ENCODE data around the gene BRINP3. TPM values are rescaled to one million over a fixed set of nuclear protein-coding genes. Genes with fewer than 3 reads are reported as not detected.

BRINP3 gene
- total and polyA plus RNA-seq, 2 donors (not counting 3 experiments of a cell fraction or from before 2014, with no cell fraction given) = not detected

DNA sequence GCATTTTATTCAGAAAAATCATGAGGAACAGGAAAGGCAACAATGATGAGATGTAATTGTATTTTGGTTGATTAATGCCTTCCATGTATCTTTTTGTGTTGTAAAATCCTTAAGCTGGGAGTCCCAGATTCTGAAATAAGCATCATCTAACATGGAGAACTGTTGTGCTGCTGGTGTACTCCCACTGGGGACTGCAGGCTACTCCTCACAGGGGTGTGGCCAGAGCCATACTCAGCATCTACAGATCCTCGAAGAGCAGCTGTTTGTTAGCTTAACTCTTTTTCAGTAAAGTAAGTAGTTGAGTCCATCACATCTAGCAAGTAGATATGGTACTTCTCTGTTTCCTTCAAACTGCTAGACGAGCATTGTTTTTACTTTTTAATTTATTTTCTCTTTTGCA, 358.0 kb downstream of the BRINP3 start:
- FAIRE-seq (no peak), DNase-seq (ENCODE audit: low read depth, low spot score) (no peak)
- Histone ChIP-seq H3K4me3 (replicated peaks in 1 of 3; ENCODE audit: insufficient read depth in 1 of 3, low read depth in 1 of 3, low read length in 3 of 3) (no peak overlapping the region), H3K4me1 (ENCODE audit: control insufficient read depth, extremely low read depth, insufficient read depth, low read length) (no peaks in the 10 kb centered on the region), H3K4me2 (ENCODE audit: insufficient read depth, low read length) (no peak overlapping the region), H4K20me1 (replicated peaks; ENCODE audit: control insufficient read depth, extremely low read depth, insufficient read depth, low read length) (no peaks in the 10 kb centered on the region), H3K9me1 (replicated peaks; ENCODE audit: control insufficient read depth, extremely low read depth, insufficient read depth, low read length) (no peaks in the 10 kb centered on the region), H3K27me3 (ENCODE audit: control insufficient read depth in 2 of 2, insufficient read depth in 2 of 2, low read length in 2 of 2) (no peaks in the 10 kb centered on the region), H3K27ac (ENCODE audit: insufficient read depth, low read depth, low read length) (no peak overlapping the region), H3K9ac (replicated peaks; ENCODE audit: extremely low read depth, insufficient read depth, low read length) (no peak overlapping the region), H3K36me3 (ENCODE audit: control insufficient read depth in 2 of 2, extremely low read depth in 1 of 2, insufficient read depth in 2 of 2, low read length in 2 of 2) (no peaks in the 10 kb centered on the region), H3K79me2 (ENCODE audit: control insufficient read depth, insufficient read depth, low read length) (no peaks in the 10 kb centered on the region), H2AFZ (ENCODE audit: low read depth, low read length) (no peak overlapping the region), H3K9me3 (replicated peaks; ENCODE audit: control insufficient read depth, insufficient read depth, low read length) (no peaks in the 10 kb centered on the region)
- TF ChIP-seq, protein P1, sequence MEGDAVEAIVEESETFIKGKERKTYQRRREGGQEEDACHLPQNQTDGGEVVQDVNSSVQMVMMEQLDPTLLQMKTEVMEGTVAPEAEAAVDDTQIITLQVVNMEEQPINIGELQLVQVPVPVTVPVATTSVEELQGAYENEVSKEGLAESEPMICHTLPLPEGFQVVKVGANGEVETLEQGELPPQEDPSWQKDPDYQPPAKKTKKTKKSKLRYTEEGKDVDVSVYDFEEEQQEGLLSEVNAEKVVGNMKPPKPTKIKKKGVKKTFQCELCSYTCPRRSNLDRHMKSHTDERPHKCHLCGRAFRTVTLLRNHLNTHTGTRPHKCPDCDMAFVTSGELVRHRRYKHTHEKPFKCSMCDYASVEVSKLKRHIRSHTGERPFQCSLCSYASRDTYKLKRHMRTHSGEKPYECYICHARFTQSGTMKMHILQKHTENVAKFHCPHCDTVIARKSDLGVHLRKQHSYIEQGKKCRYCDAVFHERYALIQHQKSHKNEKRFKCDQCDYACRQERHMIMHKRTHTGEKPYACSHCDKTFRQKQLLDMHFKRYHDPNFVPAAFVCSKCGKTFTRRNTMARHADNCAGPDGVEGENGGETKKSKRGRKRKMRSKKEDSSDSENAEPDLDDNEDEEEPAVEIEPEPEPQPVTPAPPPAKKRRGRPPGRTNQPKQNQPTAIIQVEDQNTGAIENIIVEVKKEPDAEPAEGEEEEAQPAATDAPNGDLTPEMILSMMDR (IDR thresholded peaks at IDR 0.05; ENCODE audit: extremely low read depth in 1 of 2, insufficient read depth in 1 of 2, low read depth in 1 of 2, low read length in 2 of 2) = no peak
- ChIA-PET CTCF (no interaction called here), POLR2A (no interaction called here)
- dilution Hi-C loops (cut with MboI; ENCODE audit: extremely low pct_ligation_motif_present, low sequenced_read_pairs) = no loop called here
- BruUV-seq (replicated peaks) = no TSS peak
- intact Hi-C loops (cut with micrococcal nuclease) = no loop called here

DNA sequence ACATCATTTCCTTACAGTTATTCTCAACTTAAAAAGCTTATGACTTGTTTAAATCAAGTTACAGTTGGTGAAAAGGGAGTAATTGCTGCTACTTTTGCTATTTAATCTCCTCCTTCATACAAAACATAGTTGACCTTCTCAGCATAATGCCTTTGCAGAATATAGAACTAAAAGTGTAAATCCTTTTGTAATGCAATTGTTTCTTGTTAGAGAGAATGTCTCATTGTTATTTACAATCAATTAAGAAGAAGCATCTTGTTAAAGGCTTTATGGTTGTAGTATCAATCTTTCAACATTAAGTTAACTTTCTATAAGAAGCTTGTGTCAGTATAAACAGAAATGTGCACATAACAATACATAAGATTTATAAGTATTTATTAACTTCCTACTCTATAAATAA, 360.7 kb downstream of the BRINP3 start:
- dilution Hi-C loops (cut with MboI; ENCODE audit: extremely low pct_ligation_motif_present, low sequenced_read_pairs) (no loop called here), intact Hi-C loops (cut with micrococcal nuclease) (no loop called here)
- no peak overlapping the region for H3K4me2 ChIP-seq (ENCODE audit: insufficient read depth, low read length)
- H3K9ac ChIP-seq (replicated peaks; ENCODE audit: extremely low read depth, insufficient read depth, low read length) = no peak overlapping the region
- POLR2A ChIA-PET = no interaction called here
- TF ChIP-seq GATA2 (IDR thresholded peaks at IDR 0.05; ENCODE audit: insufficient read depth, insufficient read length, low read depth, low read length) = no peak
- TF ChIP-seq EZH2 (IDR thresholded peaks at IDR 0.05; ENCODE audit: borderline replicate concordance, low read depth, low read length, severe bottlenecking) = no peak
- TF ChIP-seq POLR2AphosphoS5 (IDR thresholded peaks at IDR 0.05; ENCODE audit: insufficient read depth, low read depth, low read length) = no peak
- TF ChIP-seq JUN (IDR thresholded peaks at IDR 0.05; ENCODE audit: borderline replicate concordance, insufficient read depth, insufficient read length, low read depth) = no peak
- TF ChIP-seq, protein P2, sequence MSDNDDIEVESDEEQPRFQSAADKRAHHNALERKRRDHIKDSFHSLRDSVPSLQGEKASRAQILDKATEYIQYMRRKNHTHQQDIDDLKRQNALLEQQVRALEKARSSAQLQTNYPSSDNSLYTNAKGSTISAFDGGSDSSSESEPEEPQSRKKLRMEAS (IDR thresholded peaks at IDR 0.05; ENCODE audit: insufficient read depth, insufficient read length) = no peak
- TF ChIP-seq MYC (IDR thresholded peaks at IDR 0.05; ENCODE audit: low read depth, low read length) = no peak
- TF ChIP-seq POLR2A (IDR thresholded peaks at IDR 0.05; ENCODE audit: low read depth, low read length) = no peak
- TF ChIP-seq FOS (IDR thresholded peaks at IDR 0.05; ENCODE audit: borderline replicate concordance, insufficient read depth, low read length) = no peak
- TF ChIP-seq, protein P1 (IDR thresholded peaks at IDR 0.05; ENCODE audit: extremely low read depth in 1 of 2, insufficient read depth in 1 of 2, low read depth in 1 of 2, low read length in 2 of 2) = no peak
- CTCF ChIA-PET = interaction anchor here (0.8 to 1.4 kb wide), 2 partner anchors 9 to 12 kb away, joined by 3 read pairs; no protein-coding TSS in a partner anchor
- H3K4me1 ChIP-seq (ENCODE audit: control insufficient read depth, extremely low read depth, insufficient read depth, low read length) = no peaks in the 10 kb centered on the region
- BruUV-seq (replicated peaks) = no TSS peak
- H3K4me3 ChIP-seq (replicated peaks in 1 of 3; ENCODE audit: insufficient read depth in 1 of 3, low read depth in 1 of 3, low read length in 3 of 3) = no peak overlapping the region
- no peak overlapping the region for H3K27ac ChIP-seq (ENCODE audit: insufficient read depth, low read depth, low read length)
- no peaks in the 10 kb centered on the region for H3K36me3 ChIP-seq (ENCODE audit: control insufficient read depth in 2 of 2, extremely low read depth in 1 of 2, insufficient read depth in 2 of 2, low read length in 2 of 2)
- H4K20me1 ChIP-seq (replicated peaks; ENCODE audit: control insufficient read depth, extremely low read depth, insufficient read depth, low read length) = no peaks in the 10 kb centered on the region
- H2AFZ ChIP-seq (ENCODE audit: low read depth, low read length) = no peak overlapping the region
- no peaks in the 10 kb centered on the region for H3K79me2 ChIP-seq (ENCODE audit: control insufficient read depth, insufficient read depth, low read length)
- H3K9me1 ChIP-seq (replicated peaks; ENCODE audit: control insufficient read depth, extremely low read depth, insufficient read depth, low read length) = no peaks in the 10 kb centered on the region
- DNase-seq (ENCODE audit: low read depth, low spot score) = no peak
- FAIRE-seq = no peak
- H3K27me3 ChIP-seq (ENCODE audit: control insufficient read depth in 2 of 2, insufficient read depth in 2 of 2, low read length in 2 of 2) = no peaks in the 10 kb centered on the region
- H3K9me3 ChIP-seq (replicated peaks; ENCODE audit: control insufficient read depth, insufficient read depth, low read length) = no peaks in the 10 kb centered on the region

Data from endothelial cell of umbilical vein (primary cell).